22Rv1 (cell line): Measurements from ENCODE around the gene CFAP210.

Experiments
- H3K27ac ChIP-seq: fragments of 450-650 bp; 2 replicates; pipeline ENCODE4 v1.5.1; 2017
- CTCF ChIP-seq: fragments of 450-650 bp; IDR thresholded peaks from 2 replicates; pipeline ENCODE4 v1.5.1; 2017; ENCODE audit warnings: mild to moderate bottlenecking
- ZFX ChIP-seq: fragments of 450-650 bp; IDR thresholded peaks from 2 replicates; pipeline ENCODE4 v1.6.1; 2017; ENCODE audit warnings: antibody characterized with exemption, borderline replicate concordance

Gene CFAP210

GRCh38 chr2:169662744-169663143 is 31.5 kb downstream of the CFAP210 start:
- no peak overlapping the region for H3K27ac ChIP-seq
- TF ChIP-seq ZFX (no peak), CTCF (no peak)

DNA sequence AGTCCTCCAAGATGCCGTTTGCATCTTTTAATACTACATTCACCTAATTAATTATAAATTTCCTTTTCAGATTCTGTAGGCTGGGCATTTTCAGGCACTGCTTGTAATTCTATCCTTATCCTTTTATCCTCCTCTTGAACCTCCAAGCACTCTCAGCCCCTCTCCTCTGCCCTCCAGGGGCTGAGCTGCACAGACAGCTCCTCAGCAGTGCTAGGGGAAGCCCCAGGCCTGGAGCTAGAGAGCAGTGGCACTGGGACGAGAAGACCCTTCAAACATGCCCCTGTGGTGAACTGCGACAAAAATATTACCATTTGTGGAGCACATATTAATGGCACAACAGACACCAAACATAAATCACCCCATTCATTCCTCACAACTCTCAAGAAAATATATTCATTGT is 32.9 kb downstream of the CFAP210 start:
- H3K27ac ChIP-seq = no peak overlapping the region
- no peak for TF ChIP-seq ZFX
- no peak for TF ChIP-seq CTCF

- no peak overlapping the region for H3K27ac ChIP-seq
- TF ChIP-seq ZFX (no peak), CTCF (no peak)
Observed at GRCh38 chr2:169659320-169659719, 34.9 kb downstream of the CFAP210 start.

- TF ChIP-seq CTCF (no peak), ZFX (no peak)
Observed at GRCh38 chr2:169658877-169659276, 35.3 kb downstream of the CFAP210 start.

DNA sequence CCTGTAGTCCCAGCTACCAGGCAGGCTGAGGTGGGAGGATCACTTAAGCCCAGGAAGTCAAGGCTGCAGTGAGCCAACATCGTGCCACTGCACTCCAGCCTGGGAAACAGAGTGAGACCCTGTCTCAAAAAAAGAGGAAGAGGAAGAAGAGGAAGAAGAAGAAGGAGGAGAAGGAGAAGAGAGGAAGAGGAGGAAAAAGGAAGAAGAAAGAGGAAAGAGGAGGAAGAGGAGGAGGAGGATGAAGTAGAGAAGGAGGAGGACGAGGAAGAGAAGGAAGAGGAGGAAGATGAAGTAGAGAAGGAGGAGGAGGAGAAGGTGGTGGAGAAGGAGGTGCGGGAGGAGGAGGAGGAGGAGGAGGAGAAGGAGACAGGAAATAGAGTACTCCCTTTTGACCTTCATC is 38.0 kb downstream of the CFAP210 start:
- TF ChIP-seq CTCF (no peak), ZFX (no peak)
- H3K27ac ChIP-seq = no peak overlapping the region

More at GRCh38 chr2:169658877-169659276, 35.3 kb downstream of the CFAP210 start:
- H3K27ac ChIP-seq = no peak overlapping the region

GRCh38 chr2:169653636-169654035 is 40.6 kb downstream of the CFAP210 start:
- TF ChIP-seq ZFX = no peak
- no peak for TF ChIP-seq CTCF
- H3K27ac ChIP-seq = no peak overlapping the region

DNA sequence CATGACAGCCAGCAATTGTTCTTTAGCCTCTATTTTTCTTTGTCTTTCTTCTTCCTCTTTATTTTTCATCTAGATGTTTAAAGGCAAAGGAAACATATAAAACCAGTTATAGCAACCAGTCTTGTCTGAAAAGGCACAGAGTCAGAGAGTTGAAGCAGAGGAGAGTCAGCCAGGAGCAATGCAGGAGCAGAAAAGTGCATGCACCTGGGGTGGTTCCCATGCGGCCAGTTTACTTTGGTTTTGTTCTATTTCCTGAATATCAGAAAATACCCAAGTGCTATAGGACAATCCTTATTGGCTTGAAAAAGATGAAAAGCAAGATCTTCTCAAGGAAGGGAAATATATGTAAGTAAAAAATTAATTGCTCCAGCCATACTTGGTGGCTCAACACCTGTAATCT is 44.9 kb downstream of the CFAP210 start:
- no peak overlapping the region for H3K27ac ChIP-seq
- TF ChIP-seq CTCF = no peak
- TF ChIP-seq ZFX = no peak
